GM12891 (cell line): ENCODE data around the gene TES.

Experiments used
- POLR2A ChIP-seq: IDR thresholded peaks from 2 replicates; pipeline ENCODE4 v1.6.1; 2011; ENCODE audit warnings: low read depth, low read length, control low read depth
- POLR2AphosphoS5 ChIP-seq: IDR thresholded peaks from 2 replicates; pipeline ENCODE4 v1.6.1; 2011; ENCODE audit warnings: low read depth, low read length, control low read depth
- SPI1 ChIP-seq: IDR thresholded peaks from 2 replicates; pipeline ENCODE4 v1.6.1; 2011; ENCODE audit warnings: low read depth, low read length, control low read depth
- TAF1 ChIP-seq: IDR thresholded peaks from 2 replicates; pipeline ENCODE4 v1.6.1; 2011; ENCODE audit warnings: low read depth, low read length, control low read depth

DNA sequence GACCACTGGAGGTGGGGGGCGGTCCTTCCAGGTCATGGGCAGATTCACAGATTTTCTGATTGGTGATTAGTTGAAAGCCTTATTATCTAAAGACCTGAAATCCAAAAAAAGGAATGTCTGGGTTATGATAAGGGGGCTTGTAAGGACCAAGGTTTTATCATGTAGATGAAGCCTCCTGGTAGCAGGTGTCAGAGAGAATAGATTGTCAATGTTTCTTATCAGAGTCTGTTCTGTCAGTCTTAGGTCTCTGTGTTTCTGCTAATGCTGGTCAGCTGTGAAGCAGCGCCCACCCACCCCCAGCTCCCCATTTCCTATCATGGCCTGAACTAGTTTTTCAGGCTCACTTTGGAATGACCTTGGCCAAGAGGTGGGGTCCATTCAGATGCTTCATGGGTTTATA is 21.2 kb downstream of the TES start:
- TF ChIP-seq POLR2A (no peak), TAF1 (no peak), POLR2AphosphoS5 (no peak), SPI1 (no peak)
